SK-N-SH (cell line): ENCODE data around the gene CDK18. TPM values are rescaled to one million over a fixed set of nuclear protein-coding genes. Genes with fewer than 3 reads are reported as not detected.
"Not testable (repeated sequence)": the region's sequence is repeated elsewhere in the genome, so short reads cannot be mapped to it uniquely, and the experiment has no call there.

ENCODE experiments used
- CTCF ChIA-PET: fragments of 300-600, 350-600 bp; formaldehyde crosslinking; extraction: SDS; loops from one replicate; lab custom pipeline; 2021; lab: Yijun Ruan, JAX
- POLR2A ChIA-PET: fragments of 350-600 bp; sonication (Branson Sonifier 250); formaldehyde crosslinking; extraction: SDS; loops from one replicate; lab custom pipeline; 2020; ENCODE audit warnings: antibody characterized with exemption, inconsistent platforms; lab: Yijun Ruan, JAX
- DNase-seq: peaks from one replicate; pipeline ENCODE4 v3.0.0; 2012
- H2AFZ ChIP-seq: fragments of 200-600 bp; sonication (generic); 2 replicates; pipeline ENCODE4 v1.8.1; 2016; ENCODE audit warnings: antibody characterized with exemption, mild to moderate bottlenecking, low read depth
- H3F3A ChIP-seq: fragments of 200-600 bp; sonication (generic); replicated peaks from 2 replicates; pipeline ENCODE3; 2016; ENCODE audit warnings: antibody characterized with exemption, mild to moderate bottlenecking; ENCODE audit not compliant: insufficient read depth
- H3K27ac ChIP-seq, 2 experiments: fragments of 200-500 bp in 1 of 2; fragments of 200-600 bp in 1 of 2; sonication (Bioruptor generic) in 1 of 2; sonication (generic), shearing (Covaris generic) in 1 of 2; 2 replicates each; pipeline versions ENCODE4 v1.5.1 to v1.6.1; 2014 to 2016; ENCODE audit warnings: low read depth in 2 of 2, inconsistent platforms in 1 of 2, low read length in 1 of 2, mild to moderate bottlenecking in 1 of 2, mixed read lengths in 1 of 2
- H3K27me3 ChIP-seq: fragments of 200-600 bp; sonication (generic), shearing (Covaris generic); 2 replicates; pipeline ENCODE4 v1.6.1; 2016; ENCODE audit warnings: mixed run types; ENCODE audit not compliant: insufficient read depth
- H3K36me3 ChIP-seq, 2 experiments: fragments of 200-500 bp in 1 of 2; fragments of 200-600 bp in 1 of 2; sonication (Bioruptor generic) in 1 of 2; sonication (generic) in 1 of 2; replicated peaks in 1 of 2; 2 replicates each; pipeline versions ENCODE3 to v1.5.1; 2014 to 2016; ENCODE audit warnings: low read length in 1 of 2, mild to moderate bottlenecking in 1 of 2; ENCODE audit not compliant: insufficient read depth in 2 of 2, control insufficient read depth in 1 of 2
- H3K4me1 ChIP-seq, 2 experiments: fragments of 200-500 bp in 1 of 2; fragments of 200-600 bp in 1 of 2; sonication (Bioruptor generic) in 1 of 2; sonication (generic), shearing (Covaris generic) in 1 of 2; 2 replicates each; pipeline versions ENCODE4 v1.5.1 to v1.6.1; 2014 to 2016; ENCODE audit warnings: low read depth in 1 of 2, low read length in 1 of 2, mixed run types in 1 of 2; ENCODE audit not compliant: insufficient read depth in 2 of 2, control insufficient read depth in 1 of 2
- H3K4me2 ChIP-seq: fragments of 200-600 bp; sonication (generic), shearing (Covaris generic); 2 replicates; pipeline ENCODE4 v1.6.1; 2017; ENCODE audit warnings: mixed run types
- H3K4me3 ChIP-seq, 2 experiments: fragments of 200-500 bp in 1 of 2; fragments of 200-600 bp in 1 of 2; sonication (Bioruptor generic) in 1 of 2; sonication (generic), shearing (Covaris generic) in 1 of 2; 2 replicates each; pipeline versions ENCODE4 v1.5.1 to v1.8.1; 2014 to 2016; ENCODE audit warnings: low read depth in 2 of 2, inconsistent platforms in 1 of 2, low read length in 1 of 2, mild to moderate bottlenecking in 1 of 2, mixed read lengths in 1 of 2, moderate library complexity in 1 of 2
- H3K79me2 ChIP-seq: fragments of 200-600 bp; sonication (generic); 2 replicates; pipeline ENCODE4 v1.8.1; 2017; ENCODE audit warnings: mild to moderate bottlenecking; ENCODE audit not compliant: insufficient read depth
- H3K9ac ChIP-seq: fragments of 200-600 bp; sonication (generic); 2 replicates; pipeline ENCODE4 v1.6.1; 2017; ENCODE audit warnings: mixed run types
- H3K9me2 ChIP-seq: fragments of 200-600 bp; sonication (generic); 2 replicates; pipeline ENCODE4 v1.6.1; 2017; ENCODE audit warnings: mixed run types
- H3K9me3 ChIP-seq: fragments of 200-600 bp; sonication (generic); 2 replicates; pipeline ENCODE4 v1.6.1; 2017; ENCODE audit warnings: mixed run types, mild to moderate bottlenecking, moderate library complexity
- H4K20me1 ChIP-seq: fragments of 200-600 bp; sonication (generic); 2 replicates; pipeline ENCODE4 v1.6.1; 2017; ENCODE audit warnings: mild to moderate bottlenecking, mixed run types; ENCODE audit not compliant: insufficient read depth
- CHD2 ChIP-seq: fragments of 150-350 bp; IDR thresholded peaks from 2 replicates; pipeline ENCODE4 v1.6.1; 2018; ENCODE audit warnings: low read length; ENCODE audit not compliant: partially characterized antibody
- EP300 ChIP-seq, 2 experiments: IDR thresholded peaks; 2 replicates each; pipeline versions ENCODE4 v1.4.0 to v1.6.1; 2012; ENCODE audit warnings: borderline replicate concordance in 1 of 2, low read depth in 1 of 2, low read length in 1 of 2
- EZH2phosphoT487 ChIP-seq: fragments of 200-600 bp; sonication (generic); IDR thresholded peaks from 2 replicates; pipeline ENCODE4 v1.6.1; 2017; ENCODE audit warnings: low read depth, mixed run types, mild to moderate bottlenecking, antibody characterized with exemption, moderate library complexity, borderline replicate concordance
- FOSL2 ChIP-seq: IDR thresholded peaks from 2 replicates; pipeline ENCODE4 v1.4.0; 2012; ENCODE audit warnings: low read depth, mild to moderate bottlenecking, moderate library complexity, borderline replicate concordance
- JUND ChIP-seq: IDR thresholded peaks from 2 replicates; pipeline ENCODE4 v1.4.0; 2012
- MEF2A ChIP-seq: IDR thresholded peaks from 2 replicates; pipeline ENCODE4 v1.4.0; 2012; ENCODE audit warnings: low read depth, borderline replicate concordance
- MXI1 ChIP-seq: IDR thresholded peaks from 2 replicates; pipeline ENCODE4 v1.6.1; 2012; ENCODE audit warnings: mild to moderate bottlenecking, low read depth, low read length, improper control_type of control experiment
- NRF1 ChIP-seq: IDR thresholded peaks from 2 replicates; pipeline ENCODE4 v1.6.1; 2012; ENCODE audit warnings: low read depth, mild to moderate bottlenecking, low read length
- POLR2AphosphoS5 ChIP-seq: IDR thresholded peaks from 2 replicates; pipeline ENCODE4 v1.6.1; 2012; ENCODE audit warnings: low read depth, low read length
- RCOR1 ChIP-seq: fragments of 150-350 bp; IDR thresholded peaks from 2 replicates; pipeline ENCODE4 v1.6.1; 2017; ENCODE audit warnings: antibody characterized with exemption, low read length
- RXRA ChIP-seq: IDR thresholded peaks from 2 replicates; pipeline ENCODE4 v1.4.0; 2012; ENCODE audit warnings: low read depth, mild to moderate bottlenecking, borderline replicate concordance
- YY1 ChIP-seq: IDR thresholded peaks from 2 replicates; pipeline ENCODE4 v1.4.0; 2012; ENCODE audit warnings: low read depth, mild to moderate bottlenecking
- WGBS: methylation state at CpG from one replicate; pipeline ENCODE4 v1.1.6; 2017; ENCODE audit warnings: low lambda C conversion rate; 5-methylcytosine and 5-hydroxymethylcytosine counted together
- polyA plus RNA-seq, 3 experiments: library from polyadenylated mRNA; depleted of rRNA; stranded (reverse); fragments of >200 nt; gene quantifications; 2 replicates each; pipeline ENCODE4 v1.2.3, GENCODE V29; 2012
- TF ChIP-seq, protein P1 (sequence below): fragments of 200-600 bp; sonication (generic); IDR thresholded peaks from 2 replicates; pipeline ENCODE4 v1.6.1; 2017; ENCODE audit warnings: antibody characterized with exemption, mild to moderate bottlenecking, moderate library complexity
- TF ChIP-seq, protein P2 (sequence below): IDR thresholded peaks from 2 replicates; pipeline ENCODE4 v1.4.0; 2012; ENCODE audit warnings: low read depth, borderline replicate concordance

The CDK18 gene
- polyA plus RNA-seq, 1 of the 3 experiments (the other 2 are of a cell fraction): 2.5 TPM

DNA sequence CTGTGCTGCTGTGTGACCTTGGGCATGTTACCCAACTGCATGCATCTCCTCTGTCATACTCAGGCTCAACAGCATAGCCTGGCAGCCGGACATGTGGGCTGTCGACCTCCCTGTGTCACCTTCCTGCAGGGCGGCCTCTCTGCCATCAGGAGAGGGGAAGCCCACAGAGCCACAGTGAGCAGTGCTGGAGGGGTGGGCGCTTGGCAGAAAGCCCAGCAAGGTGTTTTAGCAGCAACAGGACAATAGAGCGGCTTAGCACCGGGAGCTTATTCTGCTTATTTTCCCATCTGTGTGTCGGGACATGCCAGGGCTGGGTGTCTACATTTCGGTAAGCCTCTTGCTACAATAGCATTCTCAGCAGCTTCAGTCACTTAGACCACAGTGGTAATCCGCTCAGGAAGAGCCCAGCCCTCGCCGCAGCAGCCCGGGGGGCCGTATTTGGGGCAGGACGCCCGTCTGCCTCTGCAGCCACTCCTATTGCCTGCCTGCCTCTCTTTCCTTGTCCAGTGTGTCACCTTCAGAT is 22.8 kb upstream of the CDK18 start:
- H3K36me3 ChIP-seq: no peaks in the 10 kb centered on the region
- TF ChIP-seq YY1 (no peak), RCOR1 (no peak), JUND (no peak), RXRA (no peak), FOSL2 (no peak), POLR2AphosphoS5 (no peak), MEF2A (no peak), EZH2phosphoT487 (no peak), CHD2 (no peak), EP300 (IDR thresholded peaks at IDR 0.05; ENCODE audit: borderline replicate concordance in 1 of 2, low read depth in 1 of 2, low read length in 1 of 2) (no peak), MXI1 (no peak), NRF1 (no peak)
- TF ChIP-seq, protein P1, sequence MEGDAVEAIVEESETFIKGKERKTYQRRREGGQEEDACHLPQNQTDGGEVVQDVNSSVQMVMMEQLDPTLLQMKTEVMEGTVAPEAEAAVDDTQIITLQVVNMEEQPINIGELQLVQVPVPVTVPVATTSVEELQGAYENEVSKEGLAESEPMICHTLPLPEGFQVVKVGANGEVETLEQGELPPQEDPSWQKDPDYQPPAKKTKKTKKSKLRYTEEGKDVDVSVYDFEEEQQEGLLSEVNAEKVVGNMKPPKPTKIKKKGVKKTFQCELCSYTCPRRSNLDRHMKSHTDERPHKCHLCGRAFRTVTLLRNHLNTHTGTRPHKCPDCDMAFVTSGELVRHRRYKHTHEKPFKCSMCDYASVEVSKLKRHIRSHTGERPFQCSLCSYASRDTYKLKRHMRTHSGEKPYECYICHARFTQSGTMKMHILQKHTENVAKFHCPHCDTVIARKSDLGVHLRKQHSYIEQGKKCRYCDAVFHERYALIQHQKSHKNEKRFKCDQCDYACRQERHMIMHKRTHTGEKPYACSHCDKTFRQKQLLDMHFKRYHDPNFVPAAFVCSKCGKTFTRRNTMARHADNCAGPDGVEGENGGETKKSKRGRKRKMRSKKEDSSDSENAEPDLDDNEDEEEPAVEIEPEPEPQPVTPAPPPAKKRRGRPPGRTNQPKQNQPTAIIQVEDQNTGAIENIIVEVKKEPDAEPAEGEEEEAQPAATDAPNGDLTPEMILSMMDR: no peak
- TF ChIP-seq, protein P2, sequence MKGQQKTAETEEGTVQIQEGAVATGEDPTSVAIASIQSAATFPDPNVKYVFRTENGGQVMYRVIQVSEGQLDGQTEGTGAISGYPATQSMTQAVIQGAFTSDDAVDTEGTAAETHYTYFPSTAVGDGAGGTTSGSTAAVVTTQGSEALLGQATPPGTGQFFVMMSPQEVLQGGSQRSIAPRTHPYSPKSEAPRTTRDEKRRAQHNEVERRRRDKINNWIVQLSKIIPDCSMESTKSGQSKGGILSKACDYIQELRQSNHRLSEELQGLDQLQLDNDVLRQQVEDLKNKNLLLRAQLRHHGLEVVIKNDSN: no peak
- TF ChIP-seq, all 33 proteins: peak for 0
- no peak overlapping the region for H2AFZ ChIP-seq
- POLR2A ChIA-PET: no interaction called here
- no peak overlapping the region for H3K9ac ChIP-seq
- H3K9me2 ChIP-seq: no peaks in the 10 kb centered on the region
- no peak overlapping the region for H3K4me3 ChIP-seq
- H3K79me2 ChIP-seq: no peaks in the 10 kb centered on the region
- H3K27ac ChIP-seq: no peak overlapping the region
- no peak overlapping the region for H3K4me2 ChIP-seq
- CTCF ChIA-PET: interaction anchor here (0.9 to 45.6 kb wide), 9 partner anchors 16 to 230 kb away, joined by 3 to 1333 read pairs (median 4); no protein-coding TSS in a partner anchor
- H3F3A ChIP-seq: no peaks in the 10 kb centered on the region
- 41% methylated on average over 9 of the region's 15 CpGs for WGBS
- H3K9me3 ChIP-seq: no peaks in the 10 kb centered on the region
- H3K27me3 ChIP-seq: peaks cover 21% of the 10 kb centered on the region; the same call in 1 of the 2 replicates
- peaks cover 3% of the 10 kb centered on the region; the same call in 1 of the 2 replicates for H4K20me1 ChIP-seq
- no peak for DNase-seq
- H3K4me1 ChIP-seq: peaks cover 5 to 7% of the 10 kb centered on the region in 2 experiments; a peak in 2 of 4 replicates

DNA sequence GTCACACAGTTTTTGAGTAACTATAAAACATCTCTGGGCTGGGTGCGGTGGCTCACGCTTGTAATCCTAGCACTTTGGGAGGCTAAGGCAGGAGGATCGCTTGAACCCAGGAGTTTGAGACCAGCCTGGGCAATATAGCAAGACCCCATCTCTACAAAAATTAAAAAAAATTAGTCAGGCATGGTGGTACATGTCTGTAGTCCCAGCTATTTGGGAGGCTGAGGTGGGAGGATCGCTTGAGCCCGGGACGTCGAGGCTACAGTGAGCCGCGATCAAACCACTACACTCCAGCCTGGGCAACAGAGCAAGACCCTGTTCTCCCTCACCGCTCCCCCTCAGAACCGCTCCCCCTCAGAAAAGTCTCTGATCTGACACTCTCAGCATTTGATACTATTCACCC is 21.9 kb upstream of the CDK18 start:
- H3K9me2 ChIP-seq, H2AFZ ChIP-seq, H3K36me3 ChIP-seq, H3K9ac ChIP-seq, DNase-seq, H3K4me1 ChIP-seq, POLR2A ChIA-PET, H3F3A ChIP-seq, H3K79me2 ChIP-seq, H4K20me1 ChIP-seq, H3K9me3 ChIP-seq, H3K4me3 ChIP-seq, H3K27ac ChIP-seq, H3K4me2 ChIP-seq: not testable (repeated sequence)
- CTCF ChIA-PET: interaction anchor here (0.5 to 45.6 kb wide), 11 partner anchors 15 to 229 kb away, joined by 3 to 1333 read pairs (median 6); no protein-coding TSS in a partner anchor
- H3K27me3 ChIP-seq: peaks cover 21% of the 10 kb centered on the region; the same call in 1 of the 2 replicates
- 88% methylated on average over 11 of the region's 11 CpGs for WGBS
